Left ventricle myocardium inferior (tissue), 1 donor: Measurements from ENCODE around the gene XPR1. TPM values are rescaled to one million over a fixed set of nuclear protein-coding genes. Genes with fewer than 3 reads are reported as not detected.

Source experiments
- DNase-seq: peaks from one replicate; pipeline ENCODE4 v3.0.0-alpha.2; 2020
- H3K27ac ChIP-seq: fragments of 200-600 bp; replicated peaks from 2 replicates; pipeline ENCODE4 v1.8.0; 2021
- H3K27me3 ChIP-seq: fragments of 200-600 bp; 2 replicates; pipeline ENCODE4 v1.8.0; 2021; ENCODE audit warnings: low read depth
- H3K36me3 ChIP-seq: fragments of 200-600 bp; 2 replicates; pipeline ENCODE4 v1.8.0; 2021
- H3K4me1 ChIP-seq: fragments of 200-600 bp; 2 replicates; pipeline ENCODE4 v1.8.0; 2021
- H3K4me3 ChIP-seq: fragments of 200-600 bp; 2 replicates; pipeline ENCODE4 v1.8.0; 2021; ENCODE audit warnings: mild to moderate bottlenecking, moderate library complexity
- H3K9me3 ChIP-seq: fragments of 200-600 bp; replicated peaks from 2 replicates; pipeline ENCODE4 v1.8.0; 2021
- intact Hi-C: fragments of 100-400 bp; cut with micrococcal nuclease; formaldehyde crosslinking; loops from one replicate; pipeline ENCODE4 v1.11.0; 2022
- total RNA-seq: library from RNA; stranded (reverse); fragmentation: NEBNext Ultra II Directional; extraction: Animal tissue kit (Norgen Biotek cat#: 25700); gene quantifications from one replicate; pipeline ENCODE4 v1.2.1, GENCODE V29; 2021
- TF ChIP-seq, protein P1 (sequence below): fragments of 200-600 bp; IDR thresholded peaks from 2 replicates; pipeline ENCODE4 v1.8.0; 2021; ENCODE audit warnings: antibody characterized with exemption, mild to moderate bottlenecking, borderline replicate concordance
- donor health status: DM: no; HTN: yes; CAD: no; lungs with severe emphysema.

XPR1 gene
- total RNA-seq, 1 donor from 2014 or later: 60.4 TPM

DNA sequence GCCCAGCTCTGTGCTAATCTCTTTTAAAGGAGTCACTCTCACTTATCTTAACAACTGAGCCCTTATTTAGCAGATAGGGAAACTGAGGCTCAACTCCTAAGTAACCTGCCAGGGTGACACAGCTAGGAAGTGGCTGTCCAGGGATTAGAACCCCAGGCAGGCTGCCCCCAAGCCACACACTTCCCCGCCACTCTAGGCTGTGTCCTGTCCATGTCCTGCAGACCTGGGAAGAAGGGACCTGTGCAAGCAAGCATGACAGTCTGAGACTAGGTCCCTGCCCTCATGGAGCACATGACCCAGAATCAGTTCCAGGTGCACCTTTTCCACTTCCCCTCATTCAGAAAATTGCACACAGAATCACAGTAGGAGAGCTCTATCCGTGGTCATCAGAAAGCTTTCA lies 293.1 kb downstream of the XPR1 start:
- H3K4me1 ChIP-seq: peaks cover 44% of the 10 kb centered on the region
- DNase-seq: no peak
- TF ChIP-seq, protein P1, sequence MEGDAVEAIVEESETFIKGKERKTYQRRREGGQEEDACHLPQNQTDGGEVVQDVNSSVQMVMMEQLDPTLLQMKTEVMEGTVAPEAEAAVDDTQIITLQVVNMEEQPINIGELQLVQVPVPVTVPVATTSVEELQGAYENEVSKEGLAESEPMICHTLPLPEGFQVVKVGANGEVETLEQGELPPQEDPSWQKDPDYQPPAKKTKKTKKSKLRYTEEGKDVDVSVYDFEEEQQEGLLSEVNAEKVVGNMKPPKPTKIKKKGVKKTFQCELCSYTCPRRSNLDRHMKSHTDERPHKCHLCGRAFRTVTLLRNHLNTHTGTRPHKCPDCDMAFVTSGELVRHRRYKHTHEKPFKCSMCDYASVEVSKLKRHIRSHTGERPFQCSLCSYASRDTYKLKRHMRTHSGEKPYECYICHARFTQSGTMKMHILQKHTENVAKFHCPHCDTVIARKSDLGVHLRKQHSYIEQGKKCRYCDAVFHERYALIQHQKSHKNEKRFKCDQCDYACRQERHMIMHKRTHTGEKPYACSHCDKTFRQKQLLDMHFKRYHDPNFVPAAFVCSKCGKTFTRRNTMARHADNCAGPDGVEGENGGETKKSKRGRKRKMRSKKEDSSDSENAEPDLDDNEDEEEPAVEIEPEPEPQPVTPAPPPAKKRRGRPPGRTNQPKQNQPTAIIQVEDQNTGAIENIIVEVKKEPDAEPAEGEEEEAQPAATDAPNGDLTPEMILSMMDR: no peak
- H3K4me3 ChIP-seq: no peak overlapping the region
- H3K27ac ChIP-seq: peak overlapping the region; percentile 82
- intact Hi-C loops: no loop called here
- H3K36me3 ChIP-seq: no peaks in the 10 kb centered on the region
- H3K9me3 ChIP-seq: no peaks in the 10 kb centered on the region
- H3K27me3 ChIP-seq: no peaks in the 10 kb centered on the region

DNA sequence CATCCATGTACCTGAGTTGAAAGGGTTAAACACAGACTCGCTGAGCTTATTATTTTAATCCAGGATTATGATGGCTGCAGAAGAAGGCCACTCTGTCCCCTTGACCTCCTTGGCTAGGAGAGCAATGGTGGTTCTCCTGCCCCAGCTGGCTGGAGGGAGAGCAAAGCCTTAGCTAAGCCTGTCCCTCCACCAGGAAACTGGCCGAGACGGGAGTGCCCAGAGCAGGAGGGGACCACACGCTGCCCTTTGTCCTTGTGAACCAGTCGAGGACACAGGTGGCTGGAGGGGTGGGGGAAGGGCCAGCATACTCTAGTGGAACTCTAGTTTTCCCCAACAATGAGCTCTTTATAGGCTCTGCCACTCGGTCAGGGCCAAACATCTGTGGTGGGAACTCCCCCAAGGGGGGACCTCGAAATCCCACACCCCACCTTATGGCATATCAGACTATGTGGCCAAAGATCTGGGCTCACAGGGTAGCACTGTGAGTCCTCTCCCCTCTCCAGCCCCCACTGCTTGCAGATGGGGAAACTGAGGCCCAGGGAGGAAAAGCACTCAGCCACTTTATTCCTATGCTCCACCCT lies 293.7 kb downstream of the XPR1 start:
- H3K27ac ChIP-seq: peak overlapping the region; percentile 82
- H3K4me3 ChIP-seq: no peak overlapping the region
- H3K4me1 ChIP-seq: peaks cover 44% of the 10 kb centered on the region
- H3K27me3 ChIP-seq: no peaks in the 10 kb centered on the region
- no peaks in the 10 kb centered on the region for H3K9me3 ChIP-seq
- no peaks in the 10 kb centered on the region for H3K36me3 ChIP-seq
- intact Hi-C loops: no loop called here
- TF ChIP-seq, protein P1: no peak
- no peak for DNase-seq

DNA sequence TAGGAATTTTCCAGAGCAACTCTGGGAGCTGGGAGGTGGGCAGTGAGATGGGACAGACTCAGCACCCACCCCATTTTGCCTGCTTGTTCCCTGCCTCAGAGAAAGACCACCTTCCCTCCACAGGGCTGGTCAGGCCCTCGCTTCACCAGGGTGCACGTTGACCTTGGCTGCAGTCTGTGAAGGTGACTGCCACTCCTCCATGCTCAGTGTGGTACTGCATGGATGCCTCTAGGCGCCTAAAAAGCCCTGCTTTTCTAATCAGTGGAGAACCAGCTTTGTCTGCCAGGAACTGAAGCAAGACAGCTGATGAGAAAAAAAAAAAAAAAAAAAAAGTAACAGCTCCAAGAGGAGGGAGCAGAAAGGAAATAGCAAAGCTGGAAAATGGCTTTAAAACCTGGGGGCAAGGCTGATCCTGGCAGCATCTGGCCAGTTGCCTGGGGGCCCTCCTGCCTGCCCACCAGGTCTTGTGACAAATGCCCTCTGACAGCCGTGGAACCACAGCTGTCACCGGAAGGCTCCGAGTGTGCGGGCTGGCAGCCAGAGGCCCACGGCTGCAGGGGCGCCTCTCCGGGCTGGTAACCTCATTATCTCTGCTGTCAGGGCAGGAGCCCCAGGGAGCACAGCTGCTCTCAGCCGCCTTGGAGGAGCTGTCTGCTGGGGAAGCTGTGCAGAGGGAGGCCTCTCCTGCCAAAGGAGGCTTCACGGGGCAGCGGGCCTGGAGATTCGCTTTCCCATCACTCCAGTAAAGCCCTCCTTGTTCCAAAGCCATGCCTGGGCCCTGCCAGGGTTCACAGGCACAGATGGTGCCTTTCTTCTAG lies 294.6 kb downstream of the XPR1 start:
- Histone ChIP-seq H3K36me3 (no peaks in the 10 kb centered on the region), H3K4me1 (peaks cover 44% of the 10 kb centered on the region), H3K4me3 (peak overlapping the region; percentile 26), H3K27me3 (no peaks in the 10 kb centered on the region), H3K27ac (peak overlapping the region; percentile 82), H3K9me3 (no peaks in the 10 kb centered on the region)
- intact Hi-C loops: no loop called here
- TF ChIP-seq, protein P1: no peak
- DNase-seq: peak; percentile 77

DNA sequence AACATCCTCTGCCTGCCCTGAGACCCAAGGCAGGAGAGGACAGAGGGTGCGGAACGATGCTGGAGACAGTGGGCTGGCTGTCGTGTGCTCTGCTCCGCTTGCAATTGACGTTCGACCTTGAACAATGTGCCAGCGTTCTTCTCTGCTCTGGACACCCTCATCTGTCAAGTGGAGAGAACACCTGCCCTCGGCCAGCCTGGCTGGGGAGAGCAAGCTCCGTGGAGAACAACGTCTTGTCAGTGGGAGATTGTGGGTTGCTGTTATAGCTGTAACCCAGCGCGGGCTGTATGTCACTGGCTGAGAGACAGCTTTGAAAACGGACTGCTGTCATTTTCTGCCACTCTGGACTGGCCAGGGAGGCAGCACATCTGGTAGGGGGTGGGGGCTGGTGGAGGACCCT lies 295.5 kb downstream of the XPR1 start:
- Histone ChIP-seq H3K27me3 (no peaks in the 10 kb centered on the region), H3K4me3 (peak overlapping the region; percentile 26), H3K4me1 (peaks cover 44% of the 10 kb centered on the region), H3K9me3 (no peaks in the 10 kb centered on the region), H3K36me3 (no peaks in the 10 kb centered on the region), H3K27ac (peak overlapping the region; percentile 82)
- TF ChIP-seq, protein P1: no peak
- intact Hi-C loops: no loop called here
- DNase-seq: peak; percentile 56

DNA sequence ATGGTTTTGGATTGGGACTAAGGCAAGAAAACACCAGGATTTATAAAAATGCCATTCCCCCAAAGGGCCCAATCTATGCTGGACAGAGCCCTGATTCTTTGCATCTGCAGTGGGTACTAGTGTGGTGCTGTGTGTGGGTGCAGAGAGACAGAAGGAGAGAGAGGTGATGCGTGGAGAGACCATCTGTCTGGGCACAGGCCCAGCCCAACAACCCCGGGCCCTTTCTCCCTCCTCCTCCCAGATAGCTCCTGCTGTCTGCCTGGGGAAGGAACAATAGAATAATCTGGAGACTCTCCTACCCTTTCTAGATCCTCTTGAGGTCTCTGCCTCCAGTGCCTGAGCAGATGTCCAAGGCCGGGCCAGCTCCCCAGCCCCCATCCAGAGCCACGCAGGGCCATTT lies 296.0 kb downstream of the XPR1 start:
- Histone ChIP-seq H3K9me3 (no peaks in the 10 kb centered on the region), H3K4me3 (no peak overlapping the region), H3K27me3 (no peaks in the 10 kb centered on the region), H3K36me3 (no peaks in the 10 kb centered on the region), H3K4me1 (peaks cover 44% of the 10 kb centered on the region), H3K27ac (peak overlapping the region; percentile 82)
- TF ChIP-seq, protein P1: no peak
- DNase-seq: no peak
- intact Hi-C loops: no loop called here
